ENCODE measurements around the gene ILK. TPM values are rescaled to one million over a fixed set of nuclear protein-coding genes. Genes with fewer than 3 reads are reported as not detected.

Gene ILK
- total and polyA plus RNA-seq, 2 donors (not counting 3 experiments of a cell fraction or from before 2014, with no cell fraction given) = 221 to 296 TPM

- Histone ChIP-seq H3K4me2 (ENCODE audit: insufficient read depth, low read length) (no peak overlapping the region), H3K27me3 (ENCODE audit: control insufficient read depth in 2 of 2, insufficient read depth in 2 of 2, low read length in 2 of 2) (no peaks in the 10 kb centered on the region), H3K4me1 (ENCODE audit: control insufficient read depth, extremely low read depth, insufficient read depth, low read length) (peaks cover 47% of the 10 kb centered on the region), H4K20me1 (replicated peaks; ENCODE audit: control insufficient read depth, extremely low read depth, insufficient read depth, low read length) (no peaks in the 10 kb centered on the region), H3K27ac (ENCODE audit: insufficient read depth, low read depth, low read length) (no peak overlapping the region), H3K79me2 (ENCODE audit: control insufficient read depth, insufficient read depth, low read length) (peaks cover 2% of the 10 kb centered on the region), H2AFZ (ENCODE audit: low read depth, low read length) (no peak overlapping the region), H3K9me1 (replicated peaks; ENCODE audit: control insufficient read depth, extremely low read depth, insufficient read depth, low read length) (no peaks in the 10 kb centered on the region), H3K9ac (replicated peaks; ENCODE audit: extremely low read depth, insufficient read depth, low read length) (no peak overlapping the region), H3K36me3 (ENCODE audit: control insufficient read depth in 2 of 2, extremely low read depth in 1 of 2, insufficient read depth in 2 of 2, low read length in 2 of 2) (peaks cover 0 to 28% of the 10 kb centered on the region in 2 experiments), H3K4me3 (replicated peaks in 1 of 3; ENCODE audit: insufficient read depth in 1 of 3, low read depth in 1 of 3, low read length in 3 of 3) (no peak overlapping the region), H3K9me3 (replicated peaks; ENCODE audit: control insufficient read depth, insufficient read depth, low read length) (no peaks in the 10 kb centered on the region)
- ChIA-PET CTCF (interaction anchor here (0.6 to 2.7 kb wide), 12 partner anchors 9 to 199 kb away, joined by 3 to 15 read pairs (median 4); partner anchors contain the start of genes MRPL17, TAF10 and TPP1), POLR2A (no interaction called here)
- dilution Hi-C loops (cut with MboI; ENCODE audit: extremely low pct_ligation_motif_present, low sequenced_read_pairs) (no loop called here), intact Hi-C loops (cut with micrococcal nuclease) (no loop called here)
- FAIRE-seq (no peak), DNase-seq (ENCODE audit: low read depth, low spot score) (no peak)
- BruUV-seq (replicated peaks) = no TSS peak
- TF ChIP-seq MYC (IDR thresholded peaks at IDR 0.05; ENCODE audit: low read depth, low read length) (no peak), JUN (IDR thresholded peaks at IDR 0.05; ENCODE audit: borderline replicate concordance, insufficient read depth, insufficient read length, low read depth) (no peak), POLR2A (IDR thresholded peaks at IDR 0.05; ENCODE audit: low read depth, low read length) (no peak), FOS (IDR thresholded peaks at IDR 0.05; ENCODE audit: borderline replicate concordance, insufficient read depth, low read length) (no peak), MAX (IDR thresholded peaks at IDR 0.05; ENCODE audit: insufficient read depth, insufficient read length) (no peak), CTCF (IDR thresholded peaks at IDR 0.05; ENCODE audit: extremely low read depth in 1 of 2, insufficient read depth in 1 of 2, low read depth in 1 of 2, low read length in 2 of 2) (no peak), GATA2 (IDR thresholded peaks at IDR 0.05; ENCODE audit: insufficient read depth, insufficient read length, low read depth, low read length) (no peak), EZH2 (IDR thresholded peaks at IDR 0.05; ENCODE audit: borderline replicate concordance, low read depth, low read length, severe bottlenecking) (no peak), POLR2AphosphoS5 (IDR thresholded peaks at IDR 0.05; ENCODE audit: insufficient read depth, low read depth, low read length) (no peak)
These were observed 34.3 kb downstream of the ILK start for GRCh38 chr11:6637871-6638270.

Measured in endothelial cell of umbilical vein (primary cell).